ENCODE data around the gene PLA2G6. TPM values are rescaled to one million over a fixed set of nuclear protein-coding genes. Genes with fewer than 3 reads are reported as not detected.
A peak's percentile ranks its signal among the peaks of the same experiment; 100 is the strongest.

The PLA2G6 gene
- total RNA-seq, 1 experiment from 2014 or later, result 24.1 TPM

DNA sequence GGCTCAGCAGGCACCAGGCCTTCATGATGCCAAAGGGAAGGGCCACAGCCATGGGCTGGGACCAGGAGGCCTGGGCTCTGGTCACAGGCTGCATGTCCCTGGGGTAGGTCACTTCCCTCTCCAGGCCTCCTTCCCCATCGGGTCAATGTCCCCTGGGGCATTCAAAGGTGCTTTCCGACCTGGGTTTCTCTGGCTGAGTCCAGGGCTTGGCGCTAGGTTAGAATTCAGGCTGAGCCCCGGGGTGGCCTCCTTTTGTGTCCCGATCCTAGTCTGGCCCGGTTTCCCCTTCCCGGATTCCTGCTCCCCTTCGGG lies 32.3 kb upstream of the PLA2G6 start:
- Histone ChIP-seq H3K23ac (ENCODE audit: insufficient read length, low read depth, low read length) (no peak overlapping the region), H3K56ac (ENCODE audit: insufficient read length, low read depth, low read length) (no peak overlapping the region), H2BK15ac (ENCODE audit: low read depth, low read length) (no peak overlapping the region), H3K79me2 (ENCODE audit: insufficient read depth, low read length) (no peaks in the 10 kb centered on the region), H3K27me3 (ENCODE audit: insufficient read depth, low read length) (no peaks in the 10 kb centered on the region; the same call in 1 of the 2 replicates), H3K4me1 (ENCODE audit: insufficient read depth, low read length) (peaks cover 4% of the 10 kb centered on the region; the same call in 1 of the 2 replicates), H2AK5ac (ENCODE audit: insufficient read length, low read length) (no peak overlapping the region), H3K9me3 (ENCODE audit: control insufficient read depth, low read depth, low read length) (no peaks in the 10 kb centered on the region), H3T11ph (ENCODE audit: low read length) (no peak overlapping the region), H3K27ac (ENCODE audit: insufficient read length, low read depth, low read length) (no peak overlapping the region), H2BK12ac (ENCODE audit: insufficient read length, low read depth, low read length) (no peak overlapping the region), H3K23me2 (ENCODE audit: insufficient read length, low read depth, low read length, poor library complexity, severe bottlenecking) (peaks cover 3% of the 10 kb centered on the region), H3K18ac (ENCODE audit: insufficient read length, low read depth, low read length) (no peak overlapping the region), H3K4me2 (ENCODE audit: insufficient read depth, insufficient read length, low read length) (peak overlapping the region; percentile 30), H4K8ac (replicated peaks; ENCODE audit: insufficient read length, low read depth, low read length) (no peak overlapping the region), H3K9ac (ENCODE audit: extremely low read depth, insufficient read length, low read length) (no peak overlapping the region), H4K5ac (ENCODE audit: insufficient read length, low read depth, low read length) (no peak overlapping the region), H2BK5ac (ENCODE audit: insufficient read length, low read length) (no peak overlapping the region), H3K14ac (ENCODE audit: insufficient read depth, low read length) (no peak overlapping the region), H2BK120ac (ENCODE audit: low read depth, low read length, poor library complexity, severe bottlenecking) (no peak overlapping the region), H2BK20ac (ENCODE audit: low read depth, low read length, poor library complexity, severe bottlenecking) (no peak overlapping the region), H4K20me1 (ENCODE audit: control insufficient read depth, insufficient read depth, insufficient read length) (no peaks in the 10 kb centered on the region), H3K79me1 (ENCODE audit: insufficient read depth, low read depth, low read length, poor library complexity, severe bottlenecking) (no peaks in the 10 kb centered on the region), H2AFZ (ENCODE audit: low read length) (no peak overlapping the region), H3K4ac (ENCODE audit: low read depth, low read length) (no peak overlapping the region), H4K91ac (ENCODE audit: insufficient read length, low read depth, low read length) (no peak overlapping the region)
- no peak overlapping the region for H3K27ac Mint-ChIP-seq
- H3K4me1 Mint-ChIP-seq, result peaks cover 22 to 38% of the 10 kb centered on the region in 2 experiments
- H3K27me3 Mint-ChIP-seq (ENCODE audit: low read depth), result peaks cover 22% of the 10 kb centered on the region
- peak overlapping the region; percentile 52 to 77 for H3K4me3 Mint-ChIP-seq
- WGBS (ENCODE audit: extremely low coverage, insufficient read length, low lambda C conversion rate), result no CpG with 5 or more reads among the region's 8 CpGs
- TF ChIP-seq CTCF (conservative IDR thresholded peaks at IDR 0.05), result no peak
- H3K9me3 Mint-ChIP-seq, result peaks cover 0 to 2% of the 10 kb centered on the region in 2 experiments; a peak in 1 of 5 replicates
- no peak for DNase-seq
- peaks cover 4 to 8% (median 6%) of the 10 kb centered on the region in 3 experiments for H3K36me3 Mint-ChIP-seq (ENCODE audit: insufficient read depth in 1 of 3, low read depth in 3 of 3)

Measured in H9 (cell line).